ENCODE data around the gene ZNF536. TPM values are rescaled to one million over a fixed set of nuclear protein-coding genes. Genes with fewer than 3 reads are reported as not detected.

The ZNF536 gene
- total RNA-seq, 1 experiment from 2014 or later: not detected

GRCh38 chr19:30350692-30351663, 21.2 kb upstream of the ZNF536 start:
- H3K27me3 ChIP-seq (ENCODE audit: insufficient read depth, low read depth): peaks cover 51% of the 10 kb centered on the region
- ChIA-PET CTCF (no interaction called here), POLR2A (ENCODE audit: unreplicated experiment) (no interaction called here)
- intact Hi-C loops (cut with micrococcal nuclease; ENCODE audit: unreplicated experiment): no loop called here
- H3K9me2 ChIP-seq (ENCODE audit: insufficient read depth): no peaks in the 10 kb centered on the region
- H3K36me3 ChIP-seq (ENCODE audit: low read depth): no peaks in the 10 kb centered on the region
- BruUV-seq (replicated peaks): no TSS peak
- H3F3A ChIP-seq (ENCODE audit: insufficient read depth, low read depth): no peaks in the 10 kb centered on the region
- no peaks in the 10 kb centered on the region for H4K20me1 ChIP-seq (ENCODE audit: insufficient read depth)
- no peaks in the 10 kb centered on the region for H3K4me1 ChIP-seq (replicated peaks; ENCODE audit: insufficient read depth)
- no peaks in the 10 kb centered on the region for H3K9me3 ChIP-seq (ENCODE audit: insufficient read depth, low read depth)
- TF ChIP-seq CTCF (conservative IDR thresholded peaks at IDR 0.05) (no peak), EZH2 (IDR thresholded peaks at IDR 0.05; ENCODE audit: low read depth) (no peak)
- DNase-seq: no peak
- H3K27ac ChIP-seq: no peak overlapping the region
- H3K4me3 ChIP-seq: no peak overlapping the region
- no peak overlapping the region for H3K4me2 ChIP-seq
- H3K79me2 ChIP-seq (ENCODE audit: low read depth): no peaks in the 10 kb centered on the region
- no peak overlapping the region for H2AFZ ChIP-seq

GRCh38 chr19:30351774-30352173, 20.4 kb upstream of the ZNF536 start:
- H3K27ac ChIP-seq: no peak overlapping the region
- H3K79me2 ChIP-seq (ENCODE audit: low read depth): no peaks in the 10 kb centered on the region
- H2AFZ ChIP-seq: no peak overlapping the region
- no TSS peak for BruUV-seq (replicated peaks)
- POLR2A ChIA-PET (ENCODE audit: unreplicated experiment): no interaction called here
- no peaks in the 10 kb centered on the region for H3K4me1 ChIP-seq (replicated peaks; ENCODE audit: insufficient read depth)
- no peak overlapping the region for H3K4me3 ChIP-seq
- H4K20me1 ChIP-seq (ENCODE audit: insufficient read depth): no peaks in the 10 kb centered on the region
- H3K9me3 ChIP-seq (ENCODE audit: insufficient read depth, low read depth): no peaks in the 10 kb centered on the region
- no peaks in the 10 kb centered on the region for H3F3A ChIP-seq (ENCODE audit: insufficient read depth, low read depth)
- no peak overlapping the region for H3K4me2 ChIP-seq
- CTCF ChIA-PET: no interaction called here
- TF ChIP-seq EZH2 (IDR thresholded peaks at IDR 0.05; ENCODE audit: low read depth) (no peak), CTCF (conservative IDR thresholded peaks at IDR 0.05) (no peak)
- no peak for DNase-seq
- intact Hi-C loops (cut with micrococcal nuclease; ENCODE audit: unreplicated experiment): no loop called here
- no peaks in the 10 kb centered on the region for H3K36me3 ChIP-seq (ENCODE audit: low read depth)
- H3K9me2 ChIP-seq (ENCODE audit: insufficient read depth): no peaks in the 10 kb centered on the region
- peaks cover 59% of the 10 kb centered on the region for H3K27me3 ChIP-seq (ENCODE audit: insufficient read depth, low read depth)

GRCh38 chr19:30353394-30353945, 18.7 kb upstream of the ZNF536 start:
- no TSS peak for BruUV-seq (replicated peaks)
- intact Hi-C loops (cut with micrococcal nuclease; ENCODE audit: unreplicated experiment): no loop called here
- Histone ChIP-seq H3K9me2 (ENCODE audit: insufficient read depth) (no peaks in the 10 kb centered on the region), H2AFZ (no peak overlapping the region), H3F3A (ENCODE audit: insufficient read depth, low read depth) (no peaks in the 10 kb centered on the region), H3K9me3 (ENCODE audit: insufficient read depth, low read depth) (no peaks in the 10 kb centered on the region), H3K4me1 (replicated peaks; ENCODE audit: insufficient read depth) (no peaks in the 10 kb centered on the region), H4K20me1 (ENCODE audit: insufficient read depth) (no peaks in the 10 kb centered on the region), H3K27ac (no peak overlapping the region), H3K4me3 (no peak overlapping the region), H3K4me2 (no peak overlapping the region), H3K79me2 (ENCODE audit: low read depth) (no peaks in the 10 kb centered on the region), H3K27me3 (ENCODE audit: insufficient read depth, low read depth) (peaks cover 72% of the 10 kb centered on the region), H3K36me3 (ENCODE audit: low read depth) (no peaks in the 10 kb centered on the region)
- CTCF ChIA-PET: no interaction called here
- TF ChIP-seq CTCF (conservative IDR thresholded peaks at IDR 0.05) (no peak), EZH2 (IDR thresholded peaks at IDR 0.05; ENCODE audit: low read depth) (no peak)
- no peak for DNase-seq
- POLR2A ChIA-PET (ENCODE audit: unreplicated experiment): no interaction called here
